K562 (cell line): Measurements from ENCODE around the gene CLDN10. TPM values are rescaled to one million over a fixed set of nuclear protein-coding genes. Genes with fewer than 3 reads are reported as not detected.

ENCODE experiments used
- ATAC-seq: fragments of 200-7000 bp; cut with Tn5 transposase; 3 replicates; pipeline ENCODE4 v1.9.1; 2020; ENCODE audit warnings: moderate library complexity
- BruUV-seq: library from RNA; stranded (reverse); fragments of 400-500 nt; replicated peaks from 2 replicates; lab custom pipeline; 2021; lab: Mats Ljungman, UMichigan
- CTCF ChIA-PET: fragments of 300-600 bp; formaldehyde crosslinking; extraction: SDS; loops from one replicate; lab custom pipeline; 2021; ENCODE audit warnings: low intra/inter-chr PET ratio; lab: Yijun Ruan, JAX
- POLR2A ChIA-PET: fragments of 300-600, 350-650 bp; sonication (Branson Sonifier 250); formaldehyde crosslinking; extraction: SDS; loops from one replicate; lab custom pipeline; 2021; ENCODE audit warnings: antibody characterized with exemption, inconsistent platforms; lab: Yijun Ruan, JAX
- DNase-seq, 4 experiments: peaks; one replicate each; pipeline versions ENCODE4 v3.0.0 to v3.0.0-alpha.2; 2011 to 2018; ENCODE audit warnings: low spot score in 3 of 4, mixed read lengths in 3 of 4; ENCODE audit errors: extremely low read depth in 1 of 4
- FAIRE-seq: peaks from 2 replicates; lab custom pipeline; 2011; peaks lifted over from hg19 to GRCh38; lab: Jason Lieb, UNC
- H2AFZ ChIP-seq: 2 replicates; pipeline ENCODE4 v1.6.0; 2011; ENCODE audit warnings: low read depth, low read length, control low read depth, inconsistent platforms
- H3K27ac ChIP-seq: fragments of 200-600 bp; 3 replicates; pipeline ENCODE4 v1.8.0; 2011; ENCODE audit warnings: low read depth, mild to moderate bottlenecking, control low read depth, inconsistent platforms, low read length, moderate library complexity, mixed read lengths; ENCODE audit errors: extremely low read depth
- H3K27me3 ChIP-seq, 2 experiments: fragments of 300-600 bp in 1 of 2; 2 replicates in 1 of 2; 3 replicates in 1 of 2; pipeline versions ENCODE4 v1.6.0 to v1.8.0; 2011; ENCODE audit warnings: inconsistent platforms in 2 of 2, low read length in 2 of 2, mild to moderate bottlenecking in 1 of 2, mixed read lengths in 1 of 2, moderate library complexity in 1 of 2; ENCODE audit not compliant: control insufficient read depth in 2 of 2, insufficient read depth in 2 of 2
- H3K36me3 ChIP-seq: fragments of 300-600 bp; 3 replicates; pipeline ENCODE4 v1.8.0; 2011; ENCODE audit warnings: mild to moderate bottlenecking, low read length, inconsistent platforms; ENCODE audit not compliant: control insufficient read depth, insufficient read depth
- H3K4me1 ChIP-seq, 2 experiments: fragments of 200-600 bp in 1 of 2; replicated peaks in 1 of 2; 2 replicates in 1 of 2; 3 replicates in 1 of 2; pipeline versions ENCODE4 v1.5.1 to v1.8.0; 2011; ENCODE audit warnings: inconsistent platforms in 2 of 2, low read length in 2 of 2, mild to moderate bottlenecking in 1 of 2, mixed read lengths in 1 of 2, moderate library complexity in 1 of 2; ENCODE audit not compliant: control insufficient read depth in 2 of 2, insufficient read depth in 2 of 2
- H3K4me2 ChIP-seq: 2 replicates; pipeline ENCODE4 v1.6.1; 2011; ENCODE audit warnings: low read length, control low read depth, inconsistent platforms, mixed read lengths; ENCODE audit not compliant: insufficient read depth
- H3K4me3 ChIP-seq: fragments of 200-600 bp; sonication (generic), shearing (Covaris generic); 2 replicates; pipeline ENCODE4 v1.5.1; 2016; ENCODE audit warnings: control low read depth, inconsistent platforms
- H3K79me2 ChIP-seq: fragments of 200-600 bp; 3 replicates; pipeline ENCODE4 v1.8.0; 2011; ENCODE audit warnings: low read length, inconsistent platforms; ENCODE audit not compliant: control insufficient read depth, insufficient read depth
- H3K9ac ChIP-seq, 2 experiments: 2 replicates each; pipeline versions ENCODE4 v1.6.0 to v1.6.1; 2011; ENCODE audit warnings: low read depth in 2 of 2, low read length in 2 of 2, control low read depth in 1 of 2, inconsistent platforms in 1 of 2, mild to moderate bottlenecking in 1 of 2, mixed read lengths in 1 of 2; ENCODE audit not compliant: insufficient read depth in 1 of 2
- H3K9me1 ChIP-seq: one replicate; pipeline ENCODE4 v1.6.0; 2011; ENCODE audit warnings: inconsistent platforms, mild to moderate bottlenecking, low read length, moderate library complexity; ENCODE audit not compliant: control insufficient read depth, insufficient read depth
- H3K9me3 ChIP-seq: replicated peaks from 2 replicates; pipeline ENCODE4 v1.5.1; 2011; ENCODE audit warnings: low read depth, low read length, inconsistent platforms; ENCODE audit not compliant: control insufficient read depth, insufficient read depth
- H4K20me1 ChIP-seq: replicated peaks from 2 replicates; pipeline ENCODE4 v1.6.1; 2011; ENCODE audit warnings: low read length, inconsistent platforms, mixed read lengths; ENCODE audit not compliant: control insufficient read depth, insufficient read depth
- ATF3 ChIP-seq, 2 experiments: fragments of 450-650 bp in 1 of 2; sonication (generic) in 1 of 2; formaldehyde crosslinking in 1 of 2; IDR thresholded peaks in 1 of 2; conservative IDR thresholded peaks in 1 of 2; 2 replicates each; pipeline versions ENCODE4 v1.6.1 to v1.8.1; 2016 to 2023; ENCODE audit warnings: mild to moderate bottlenecking in 2 of 2, moderate library complexity in 2 of 2, inconsistent platforms in 1 of 2, missing genetic modification reagents in 1 of 2
- HEY1 ChIP-seq: fragments of 250-450 bp; sonication (Bioruptor Pico); IDR thresholded peaks from 2 replicates; pipeline ENCODE4 v1.5.0; 2020; ENCODE audit warnings: mild to moderate bottlenecking, moderate library complexity, borderline replicate concordance
- KDM1A ChIP-seq, 2 experiments: fragments of 450-650 bp; IDR thresholded peaks; 2 replicates each; pipeline ENCODE4 v1.6.1; 2016; ENCODE audit warnings: mild to moderate bottlenecking in 2 of 2
- KDM4B ChIP-seq, 2 experiments: fragments of 450-650 bp in 1 of 2; sonication (generic) in 1 of 2; IDR thresholded peaks; 2 replicates each; pipeline ENCODE4 v1.6.1; 2016 to 2017; ENCODE audit warnings: borderline replicate concordance in 2 of 2, antibody characterized with exemption in 1 of 2, low read depth in 1 of 2, mild to moderate bottlenecking in 1 of 2
- MEF2D ChIP-seq: conservative IDR thresholded peaks from 2 replicates; pipeline ENCODE4 v1.6.1; 2016; ENCODE audit warnings: low read depth, missing genetic modification characterization, missing compliant biosample characterization
- NBN ChIP-seq: fragments of 450-650 bp; IDR thresholded peaks from 2 replicates; pipeline ENCODE4 v1.6.1; 2016; ENCODE audit warnings: low read depth, mild to moderate bottlenecking
- NCOA1 ChIP-seq: fragments of 450-650 bp; IDR thresholded peaks from 2 replicates; pipeline ENCODE4 v1.6.1; 2016; ENCODE audit warnings: low read depth
- PCBP1 ChIP-seq: fragments of 200-400 bp; formaldehyde crosslinking; IDR thresholded peaks from 2 replicates; pipeline ENCODE4 v1.6.1; 2018; ENCODE audit warnings: mild to moderate bottlenecking, low read depth, low read length; ENCODE audit not compliant: poor library complexity, severe bottlenecking
- SMARCA4 ChIP-seq: fragments of 450-650 bp; IDR thresholded peaks from 2 replicates; pipeline ENCODE4 v1.6.1; 2016
- TBP ChIP-seq: optimal IDR thresholded peaks from 2 replicates; pipeline ENCODE3; 2011; ENCODE audit warnings: low read depth, low read length, improper control_type of control experiment
- TEAD2 ChIP-seq: fragments of 450-650 bp; IDR thresholded peaks from 2 replicates; pipeline ENCODE4 v1.6.1; 2016; ENCODE audit warnings: missing genetic modification characterization, control low read depth, missing compliant biosample characterization
- ZFX ChIP-seq: sonication (generic); formaldehyde crosslinking; IDR thresholded peaks from 2 replicates; pipeline ENCODE4 v1.8.0; 2022; ENCODE audit warnings: mild to moderate bottlenecking, missing genetic modification reagents, moderate library complexity
- ZNF224 ChIP-seq: sonication (generic); formaldehyde crosslinking; IDR thresholded peaks from 2 replicates; pipeline ENCODE4 v1.8.0; 2022; ENCODE audit warnings: mild to moderate bottlenecking, missing genetic modification reagents
- ZNF444 ChIP-seq: fragments of 250-450 bp; sonication (Bioruptor Pico); IDR thresholded peaks from 2 replicates; pipeline ENCODE4 v1.4.0; 2020; ENCODE audit warnings: mild to moderate bottlenecking, moderate library complexity
- ZNF644 ChIP-seq: fragments of 200-800 bp; sonication (Bioruptor generic); IDR thresholded peaks from 2 replicates; pipeline ENCODE4 v1.6.1; 2016; ENCODE audit warnings: low read depth, missing genetic modification characterization, missing compliant biosample characterization
- WGBS: fragments of 100-300 bp; shearing (Covaris generic); methylation state at CpG from one replicate; pipeline ENCODE4 v1.1.6; 2016; ENCODE audit warnings: low coverage, mixed read lengths; ENCODE audit not compliant: insufficient coverage; ENCODE audit errors: missing lambda C conversion rate; 5-methylcytosine and 5-hydroxymethylcytosine counted together
- in situ Hi-C: fragments of 300-500 bp; cut with MboI; formaldehyde crosslinking; loops from 4 replicates; pipeline ENCODE4 v1.15.0; 2018; ENCODE audit warnings: inconsistent platforms, mixed read lengths
- intact Hi-C: fragments of 100-400 bp; cut with micrococcal nuclease; formaldehyde crosslinking; loops from 2 replicates; pipeline ENCODE4 v1.14.2; 2022
- polyA plus RNA-seq, 8 experiments: library from polyadenylated mRNA; depleted of rRNA in 4 of 8; stranded (reverse) in 5 of 8; unstranded in 3 of 8; fragments of >200 nt; fragmentation: Nextera tagmentation in 2 of 8; fragmentation: Illumina TruSeq in 1 of 8; extraction: Ambion mirVana in 2 of 8; extraction: Trizol in 1 of 8; gene quantifications; 2 replicates each; pipeline versions ENCODE4 v1.2.1 to v1.2.3, GENCODE V29; 2011 to 2014; ENCODE audit warnings: inconsistent platforms in 1 of 8, missing spikeins in 1 of 8
- total RNA-seq, 7 experiments: library from RNA; depleted of rRNA in 6 of 7; stranded (reverse); fragments of >200 nt in 6 of 7; fragmentation: Illumina TruSeq in 2 of 7; extraction: Trizol in 2 of 7; gene quantifications; 2 replicates each; pipeline versions ENCODE4 v1.2.1 to v1.2.3, GENCODE V29; 2011 to 2021; ENCODE audit warnings: low replicate concordance in 1 of 7

CLDN10 gene
- total and polyA plus RNA-seq, 9 of the 15 experiments (the other 6 are each of a cell fraction or from before 2014, with no cell fraction given), result not detected

- Histone ChIP-seq H3K9me3 (no peaks in the 10 kb centered on the region), H2AFZ (no peak overlapping the region), H4K20me1 (no peaks in the 10 kb centered on the region), H3K4me1 (no peaks in the 10 kb centered on the region; a peak in 1 of 5 replicates), H3K27me3 (peaks cover 0 to 7% of the 10 kb centered on the region in 2 experiments; a peak in 1 of 5 replicates), H3K9me1 (no peaks in the 10 kb centered on the region), H3K9ac (no peak overlapping the region), H3K4me2 (no peak overlapping the region), H3K36me3 (no peaks in the 10 kb centered on the region), H3K27ac (no peak overlapping the region), H3K79me2 (no peaks in the 10 kb centered on the region), H3K4me3 (no peak overlapping the region)
- no peak for ATAC-seq
- in situ Hi-C loops, result no loop called here
- DNase-seq, result no peak
- ChIA-PET CTCF (no interaction called here), POLR2A (interaction anchor here (0.6 kb wide), 1 partner anchor 70 kb away, joined by 3 read pairs; no protein-coding TSS in a partner anchor)
- no TSS peak for BruUV-seq
- no peak for FAIRE-seq
- intact Hi-C loops, result no loop called here
- WGBS, result 2% methylated on average over 4 of the region's 4 CpGs
- TF ChIP-seq NBN, result no peak
- no peak for TF ChIP-seq SMARCA4
- no peak for TF ChIP-seq HEY1 (CRISPR knock-in tag)
- TF ChIP-seq ZFX, result no peak
- no peak for TF ChIP-seq TBP
- TF ChIP-seq ZNF444, result no peak
- TF ChIP-seq ATF3 (IDR thresholded peaks at IDR 0.05), result no peak
- TF ChIP-seq ATF3 (CRISPR knock-in tag; conservative IDR thresholded peaks at IDR 0.05), result no peak
- no peak for TF ChIP-seq TEAD2 (tag)
- TF ChIP-seq ZNF644, result no peak
- no peak for TF ChIP-seq MEF2D
- no peak for TF ChIP-seq NCOA1
- TF ChIP-seq KDM4B (IDR thresholded peaks at IDR 0.05; ENCODE audit: borderline replicate concordance in 2 of 2, low read depth in 1 of 2), result no peak
- no peak for TF ChIP-seq ZNF224
- TF ChIP-seq PCBP1, result no peak
- no peak for TF ChIP-seq KDM1A (IDR thresholded peaks at IDR 0.05)
These were observed 20.7 kb downstream of the CLDN10 start for GRCh38 chr13:95573221-95573620.
